ACHN (cell line): ENCODE data around the gene SMCO2.

ENCODE experiments used
- DNase-seq: peaks from one replicate; pipeline ENCODE4 v3.0.0-alpha.2; 2015
- in situ Hi-C: cut with HindIII; loops from 2 replicates; pipeline ENCODE4 v1.10.0; 2017; ENCODE audit warnings: low sequenced_read_pairs, low pct_ligation_motif_present, low pct_unique_long_range_greater_than_20kb

SMCO2 gene

GRCh38 chr12:27488479-27488878 is 41.9 kb downstream of the SMCO2 start:
- no peak for DNase-seq
- in situ Hi-C loops, result no loop called here

DNA sequence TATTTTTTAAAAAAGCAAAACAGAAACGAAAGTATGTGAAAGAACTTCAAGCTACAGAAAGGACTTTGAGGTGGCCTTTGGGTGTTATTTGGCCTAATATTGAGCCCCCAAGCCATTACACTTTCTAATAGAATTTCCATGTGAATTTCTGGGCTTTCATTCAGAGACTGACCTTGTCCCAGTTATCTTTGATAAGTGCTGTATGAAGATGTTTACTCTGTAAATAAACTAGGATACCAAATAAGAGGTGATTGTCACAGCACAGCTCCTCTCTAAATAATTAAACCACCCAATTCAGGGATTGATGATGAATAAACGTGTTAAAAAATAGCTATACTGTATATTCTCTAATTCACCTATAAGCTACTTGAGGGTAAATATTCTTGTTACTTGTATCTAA is 44.7 kb downstream of the SMCO2 start:
- in situ Hi-C loops, result no loop called here
- no peak for DNase-seq

GRCh38 chr12:27493260-27493940 is 46.9 kb downstream of the SMCO2 start:
- in situ Hi-C loops, result no loop called here
- DNase-seq, result peak; percentile 81

- no peak for DNase-seq
- in situ Hi-C loops, result no loop called here
Measured at GRCh38 chr12:27497446-27497845, 50.9 kb downstream of the SMCO2 start.

- no peak for DNase-seq
- in situ Hi-C loops, result no loop called here
Measured at GRCh38 chr12:27498149-27498548, 51.6 kb downstream of the SMCO2 start.

- in situ Hi-C loops, result no loop called here
- no peak for DNase-seq
Measured at GRCh38 chr12:27498761-27499160, 52.2 kb downstream of the SMCO2 start.

- DNase-seq, result no peak
- in situ Hi-C loops, result no loop called here
Measured at GRCh38 chr12:27499377-27499776, 52.8 kb downstream of the SMCO2 start.

DNA sequence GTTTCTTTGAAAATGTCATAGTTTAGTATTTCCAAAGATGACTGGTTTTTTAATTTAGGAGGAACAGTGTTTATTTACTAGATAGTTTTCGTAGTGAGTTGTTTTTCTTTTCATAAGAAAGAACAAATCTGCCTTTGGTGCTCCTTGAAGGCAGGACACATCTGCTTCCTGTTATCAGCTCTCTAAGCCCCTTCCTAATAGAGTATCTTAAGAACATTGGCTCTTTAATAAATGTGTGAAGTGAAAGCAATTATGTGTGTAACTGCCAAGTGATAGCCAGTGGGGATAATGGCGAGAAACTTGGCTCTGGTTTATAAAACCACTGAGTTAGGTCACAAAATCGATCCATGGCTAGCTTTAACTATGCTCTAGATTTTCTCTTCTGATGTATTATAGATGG is 54.0 kb downstream of the SMCO2 start:
- in situ Hi-C loops, result loop anchor here (25.0 kb wide), 1 partner anchor 137 kb away; no protein-coding TSS in a partner anchor
- DNase-seq, result no peak

DNA sequence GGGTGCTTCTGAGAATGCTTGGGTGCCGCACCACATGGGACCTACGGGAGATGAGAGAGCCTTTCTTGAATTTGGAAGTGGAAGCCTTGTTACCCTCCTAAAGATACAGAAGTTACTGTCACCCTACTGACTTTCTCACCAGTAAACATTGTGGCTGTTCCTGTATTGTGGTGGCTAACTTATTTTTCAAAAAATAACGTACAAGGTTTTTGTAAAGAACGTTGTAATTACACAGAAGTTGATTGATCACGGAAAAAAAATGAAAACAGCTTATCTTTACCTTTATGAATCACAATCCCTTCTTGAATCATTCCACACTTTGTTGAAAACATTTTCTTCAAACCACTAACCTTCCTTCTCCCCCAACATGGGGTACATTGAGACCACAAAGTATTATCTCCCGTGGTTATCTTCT is 55.5 kb downstream of the SMCO2 start:
- in situ Hi-C loops, result loop anchor here (25.0 kb wide), 1 partner anchor 135 kb away; no protein-coding TSS in a partner anchor
- no peak for DNase-seq

- in situ Hi-C loops, result loop anchor here (25.0 kb wide), 1 partner anchor 133 kb away; no protein-coding TSS in a partner anchor
- DNase-seq, result peak; percentile 72
Measured at GRCh38 chr12:27504507-27504906, 58.0 kb downstream of the SMCO2 start.

DNA sequence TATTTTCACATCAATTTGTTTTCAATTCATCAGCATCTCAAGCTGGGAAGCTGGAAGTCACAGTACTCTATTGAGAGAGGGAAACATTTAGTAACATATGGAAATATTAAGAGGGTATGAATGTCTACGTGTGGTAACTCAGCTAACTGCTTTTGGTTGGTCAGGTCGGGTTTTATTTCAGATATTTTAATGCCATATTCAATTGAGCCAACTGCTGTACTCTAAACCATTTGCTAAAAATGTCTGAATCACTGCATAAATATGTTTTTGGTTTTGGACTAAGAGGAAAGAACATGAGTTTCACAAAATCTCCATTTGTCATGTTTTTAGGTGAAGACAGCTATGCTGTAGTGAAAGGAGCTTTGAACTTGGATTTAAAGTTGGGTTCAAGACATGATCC is 58.6 kb downstream of the SMCO2 start:
- DNase-seq, result no peak
- in situ Hi-C loops, result loop anchor here (25.0 kb wide), 1 partner anchor 132 kb away; no protein-coding TSS in a partner anchor

GRCh38 chr12:27505761-27506160 is 59.2 kb downstream of the SMCO2 start:
- DNase-seq, result no peak
- in situ Hi-C loops, result loop anchor here (25.0 kb wide), 1 partner anchor 132 kb away; no protein-coding TSS in a partner anchor

GRCh38 chr12:27506645-27507189 is 60.2 kb downstream of the SMCO2 start:
- in situ Hi-C loops, result loop anchor here (25.0 kb wide), 1 partner anchor 131 kb away; no protein-coding TSS in a partner anchor

DNA sequence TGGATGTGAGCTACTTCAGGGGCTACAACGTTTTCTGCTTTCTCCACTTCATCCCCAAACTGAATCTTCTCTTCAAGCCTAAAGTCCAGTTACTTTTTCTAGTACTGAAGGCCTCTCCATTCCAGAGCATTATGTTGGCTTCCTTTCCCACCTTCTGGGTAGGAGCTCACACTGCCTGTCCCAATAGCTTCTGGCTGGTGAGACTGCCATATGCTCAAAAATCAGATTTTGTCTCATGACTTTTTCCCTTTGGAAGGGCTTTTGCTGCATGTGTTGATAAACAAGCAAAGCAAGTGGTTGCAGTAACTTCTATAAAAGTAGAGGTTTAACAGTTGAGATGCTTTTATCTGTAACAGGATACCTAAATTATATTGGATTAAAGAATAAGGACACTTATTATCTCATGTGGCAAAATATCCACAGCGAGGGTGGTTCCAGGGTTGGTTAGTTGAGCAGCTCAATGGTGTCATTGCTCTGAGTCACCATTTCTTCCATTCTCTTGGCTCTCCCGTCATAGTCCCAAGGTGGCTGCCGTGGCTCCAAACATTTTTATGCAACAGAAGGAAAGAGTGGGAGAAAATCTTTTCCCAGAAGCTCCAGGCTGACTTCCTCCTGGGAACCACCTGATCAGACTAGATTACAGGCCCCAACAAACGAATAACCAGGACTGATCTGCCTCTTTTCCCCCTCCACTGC is 62.3 kb downstream of the SMCO2 start:
- in situ Hi-C loops, result loop anchor here (25.0 kb wide), 1 partner anchor 128 kb away; no protein-coding TSS in a partner anchor

More at GRCh38 chr12:27506645-27507189, 60.2 kb downstream of the SMCO2 start:
- no peak for DNase-seq

GRCh38 chr12:27511031-27511722 is 64.6 kb downstream of the SMCO2 start:
- in situ Hi-C loops, result loop anchor here (25.0 kb wide), 1 partner anchor 126 kb away; no protein-coding TSS in a partner anchor
- DNase-seq, result no peak

More for the DNA sequence above, 62.3 kb downstream of the SMCO2 start:
- DNase-seq, result no peak

- no peak for DNase-seq
- in situ Hi-C loops, result loop anchor here (25.0 kb wide), 1 partner anchor 126 kb away; no protein-coding TSS in a partner anchor
Measured at GRCh38 chr12:27511723-27512045, 65.1 kb downstream of the SMCO2 start.

- DNase-seq, result no peak
- in situ Hi-C loops, result loop anchor here (25.0 kb wide), 1 partner anchor 124 kb away; no protein-coding TSS in a partner anchor
Measured at GRCh38 chr12:27513155-27513824, 66.8 kb downstream of the SMCO2 start.

DNA sequence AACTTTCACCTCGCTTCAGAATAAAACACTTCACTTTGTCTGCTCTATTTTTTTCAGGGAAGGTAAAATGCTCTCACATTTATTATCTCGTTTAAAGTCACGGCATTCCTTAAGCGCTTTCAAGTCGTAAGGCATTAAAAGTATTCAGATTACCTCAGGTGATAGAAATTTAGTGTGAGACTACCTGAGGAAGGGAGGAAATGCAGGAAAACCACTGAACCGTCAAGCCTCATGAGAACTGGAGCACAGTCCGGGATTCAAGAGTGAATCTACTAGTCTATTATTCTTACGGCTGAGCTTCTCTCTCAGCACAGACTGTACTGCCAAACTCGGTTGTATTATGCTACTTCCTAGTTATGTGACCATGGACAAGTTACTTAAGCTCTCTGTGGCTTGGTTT is 69.1 kb downstream of the SMCO2 start:
- in situ Hi-C loops, result loop anchor here (25.0 kb wide), 1 partner anchor 122 kb away; no protein-coding TSS in a partner anchor
- DNase-seq, result peak; percentile 76
